ENCODE measurements around the gene FAM9C.
"Not testable (repeated sequence)": the region's sequence is repeated elsewhere in the genome, so short reads cannot be mapped to it uniquely, and the experiment has no call there.

The FAM9C gene

GRCh38 chrX:13074297-13075262, 30.2 kb upstream of the FAM9C start:
- DNase-seq: no peak

- DNase-seq: no peak
Measured at GRCh38 chrX:13069771-13070416, 25.5 kb upstream of the FAM9C start.

- DNase-seq: no peak
Measured at GRCh38 chrX:13068651-13069050, 24.2 kb upstream of the FAM9C start.

- DNase-seq: no peak
Measured at GRCh38 chrX:13067773-13068172, 23.4 kb upstream of the FAM9C start.

- no peak for DNase-seq
Measured at GRCh38 chrX:13066391-13066790, 22.0 kb upstream of the FAM9C start.

- no peak for DNase-seq
Measured at GRCh38 chrX:13064599-13065143, 20.3 kb upstream of the FAM9C start.

- not testable (repeated sequence) for DNase-seq
Measured at GRCh38 chrX:13063124-13063523, 18.7 kb upstream of the FAM9C start.

GRCh38 chrX:13062331-13062730, 17.9 kb upstream of the FAM9C start:
- not testable (repeated sequence) for DNase-seq

GRCh38 chrX:13061215-13061708, 16.8 kb upstream of the FAM9C start:
- not testable (repeated sequence) for DNase-seq

GRCh38 chrX:13059637-13060499, 15.4 kb upstream of the FAM9C start:
- no peak for DNase-seq

GRCh38 chrX:13055486-13055885, 11.1 kb upstream of the FAM9C start:
- DNase-seq: no peak

GRCh38 chrX:13053171-13053570, 8.8 kb upstream of the FAM9C start:
- no peak for DNase-seq

- DNase-seq: no peak
Measured at GRCh38 chrX:13051529-13052172, 7.2 kb upstream of the FAM9C start.

- DNase-seq: no peak
Measured at GRCh38 chrX:13051167-13051528, 6.7 kb upstream of the FAM9C start.

- DNase-seq: no peak
Measured at GRCh38 chrX:13050151-13050550, 5.7 kb upstream of the FAM9C start.

GRCh38 chrX:13048280-13048679, 3.9 kb upstream of the FAM9C start:
- no peak for DNase-seq

GRCh38 chrX:13047759-13048158, 3.3 kb upstream of the FAM9C start:
- DNase-seq: no peak

- DNase-seq: no peak
Measured at GRCh38 chrX:13046141-13046855, 1.9 kb upstream of the FAM9C start.

- no peak for DNase-seq
Measured at GRCh38 chrX:13043938-13044337, 482 bp downstream of the FAM9C start.

GRCh38 chrX:13043138-13043537, 1.3 kb downstream of the FAM9C start:
- DNase-seq: no peak

GRCh38 chrX:13036896-13037295, 7.5 kb downstream of the FAM9C start:
- no peak for DNase-seq

GRCh38 chrX:13033193-13033592, 11.2 kb downstream of the FAM9C start:
- no peak for DNase-seq
